Frontal cortex (tissue), 4 donors: Measurements from ENCODE around the gene MAP2K1. TPM values are rescaled to one million over a fixed set of nuclear protein-coding genes. Genes with fewer than 3 reads are reported as not detected.
"Not testable (repeated sequence)": the region's sequence is repeated elsewhere in the genome, so short reads cannot be mapped to it uniquely, and the experiment has no call there.

ENCODE experiments used
- DNase-seq, 2 donors: peaks; one replicate each; pipeline ENCODE4 v3.0.0; 2012; ENCODE audit warnings: low spot score in 2 of 2
- FAIRE-seq: peaks from 2 replicates; lab custom pipeline; 2012; peaks lifted over from hg19 to GRCh38; lab: Jason Lieb, UNC
- total RNA-seq: library from RNA; depleted of rRNA; stranded (reverse); fragments of >200 nt; gene quantifications from one replicate; pipeline ENCODE4 v1.2.3, GENCODE V29; 2014
- donor health status: control.
- donor health status: control.
- donor health status: control.

Gene MAP2K1
- total RNA-seq, 1 donor from 2014 or later: 31.0 TPM

DNA sequence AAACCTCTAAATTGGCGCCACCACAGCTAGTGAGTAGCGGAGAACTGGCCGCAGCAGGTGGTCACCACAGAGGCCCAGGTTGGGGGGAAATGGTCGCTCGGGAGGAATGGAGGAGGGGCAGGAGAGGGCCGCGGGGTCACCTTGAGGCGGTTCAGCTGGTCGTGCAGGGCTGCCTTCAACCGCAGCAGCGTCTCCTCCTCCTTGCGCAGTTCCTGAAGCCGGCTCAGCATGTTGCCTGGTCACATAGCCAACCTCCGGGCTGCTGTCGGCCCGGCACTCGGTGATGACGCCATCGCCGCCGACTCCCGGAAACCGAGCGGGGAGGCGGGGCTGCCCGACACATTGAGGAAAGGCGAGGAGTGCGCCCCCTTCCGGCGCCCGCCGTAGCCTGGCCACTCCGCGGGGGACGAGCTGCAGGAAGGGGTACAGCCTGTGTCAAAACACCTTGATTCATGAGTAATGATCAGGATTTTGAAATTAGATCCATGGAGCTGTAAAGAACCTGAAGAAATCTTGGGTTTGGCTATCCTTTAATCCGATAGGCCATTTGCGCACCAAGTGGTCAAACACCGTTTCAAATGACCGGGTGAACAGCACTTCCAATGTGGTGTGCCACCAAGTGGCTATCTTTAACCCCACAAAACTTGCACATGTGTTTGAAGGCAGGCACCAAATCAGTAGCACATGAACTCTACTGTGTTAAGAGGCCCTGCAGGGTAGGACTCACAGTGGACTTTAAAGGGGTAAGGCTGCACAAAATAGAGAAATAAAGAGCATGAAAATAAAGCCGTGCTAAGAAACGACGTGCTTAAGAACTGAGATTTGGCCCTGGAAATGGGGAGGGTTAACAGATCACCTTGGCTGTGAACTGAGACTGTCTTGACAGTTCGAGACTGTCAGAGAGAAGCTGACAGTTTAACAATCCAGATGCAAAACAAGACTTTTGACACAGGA, 111.1 kb downstream of the MAP2K1 start, which contains the start of gene SNAPC5:
Gene SNAPC5, minus strand, starts transcription at position 261 of the 954 bp plus-strand sequence. Its CDS starts 31 bp downstream, at position 230.
- no peak for FAIRE-seq
- DNase-seq: peak; percentile 74 to 89

- FAIRE-seq (no peak), DNase-seq (no peak)
Observed at GRCh38 chr15:66498501-66499386, 112.0 kb downstream of the MAP2K1 start.

DNA sequence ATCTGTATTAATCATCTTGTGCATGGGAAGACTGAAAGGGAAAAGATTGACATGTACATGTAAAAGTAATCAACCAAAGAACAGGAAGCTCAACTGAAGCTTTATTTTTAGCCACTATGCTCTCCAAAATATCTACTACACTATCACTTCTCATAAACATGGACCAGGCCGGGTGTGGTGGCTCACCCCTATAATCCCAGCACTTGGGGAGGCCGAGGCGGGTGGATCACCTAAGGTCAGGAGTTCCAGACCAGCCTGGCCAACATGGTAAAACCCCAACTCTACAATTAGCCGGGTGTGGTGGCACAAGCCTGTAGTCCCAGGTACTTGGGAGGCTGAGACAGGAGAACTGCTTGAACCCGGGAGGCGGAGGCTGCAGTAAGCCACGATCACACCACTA, 113.6 kb downstream of the MAP2K1 start:
- FAIRE-seq, DNase-seq: not testable (repeated sequence)

- FAIRE-seq (no peak), DNase-seq (no peak)
Observed at GRCh38 chr15:66502491-66502890, 115.8 kb downstream of the MAP2K1 start.

DNA sequence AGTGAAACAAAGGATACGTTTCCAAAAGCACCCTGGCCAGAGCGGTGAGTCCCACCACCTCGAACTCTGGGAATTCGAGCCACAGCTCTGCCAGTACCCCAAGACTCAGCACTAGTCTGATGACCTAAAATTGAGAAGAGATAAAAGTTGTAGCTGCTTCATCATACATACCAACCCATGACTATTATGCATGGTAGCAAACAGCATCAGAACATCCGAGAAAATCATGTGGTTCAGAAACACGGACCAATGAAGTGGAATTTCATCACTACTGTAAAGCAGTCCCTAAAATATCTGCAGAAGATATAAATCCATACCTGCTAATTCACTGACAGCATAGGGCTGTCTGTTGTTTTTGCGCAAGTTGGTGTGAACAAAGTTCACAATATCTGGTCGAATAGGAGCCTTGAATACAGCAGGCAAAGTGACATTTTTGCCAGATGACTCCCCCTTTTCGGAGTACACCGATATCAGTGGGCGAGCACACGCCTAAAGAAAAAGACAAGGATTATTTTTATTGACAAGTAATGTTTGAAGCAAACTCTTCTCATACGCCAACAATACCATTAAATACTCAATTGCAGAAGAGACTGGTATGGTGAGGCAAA, 116.4 kb downstream of the MAP2K1 start:
- FAIRE-seq, DNase-seq: not testable (repeated sequence)

DNA sequence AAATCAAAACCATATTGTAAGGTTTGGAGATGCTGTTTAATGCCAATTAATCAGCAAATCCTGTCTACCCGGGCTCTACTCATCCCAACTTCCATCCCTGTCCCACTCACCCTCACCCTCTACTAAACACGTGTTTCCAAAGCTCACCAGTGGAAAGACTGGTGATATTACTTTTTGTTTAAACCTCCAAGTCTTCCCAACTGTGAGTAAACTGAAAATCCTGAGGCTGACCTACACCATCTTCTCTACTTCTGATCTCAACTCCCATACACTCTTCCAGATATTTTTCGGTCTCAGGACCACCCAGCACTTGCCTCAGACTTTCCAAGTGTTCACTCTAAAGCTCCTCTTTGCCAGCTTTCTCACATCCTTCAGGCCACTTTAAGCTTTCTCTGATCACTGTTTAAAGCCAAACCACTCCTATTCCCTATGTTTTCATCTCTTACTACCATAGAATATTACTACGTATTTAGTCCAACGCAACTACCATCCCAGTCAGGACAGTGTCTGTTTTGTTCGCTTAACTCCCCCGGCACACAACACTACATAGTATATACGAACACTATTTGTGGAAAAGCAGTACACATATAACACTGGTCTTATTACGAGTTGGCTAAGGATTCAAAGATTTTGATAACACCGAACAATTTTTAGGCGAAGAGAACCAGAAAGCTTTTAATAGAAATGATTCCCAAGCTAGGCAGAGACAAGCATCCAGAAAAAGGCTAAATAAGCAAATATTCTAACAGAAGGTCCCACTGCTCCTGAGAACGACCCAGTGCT, 117.3 kb downstream of the MAP2K1 start:
- no peak for FAIRE-seq
- no peak for DNase-seq

DNA sequence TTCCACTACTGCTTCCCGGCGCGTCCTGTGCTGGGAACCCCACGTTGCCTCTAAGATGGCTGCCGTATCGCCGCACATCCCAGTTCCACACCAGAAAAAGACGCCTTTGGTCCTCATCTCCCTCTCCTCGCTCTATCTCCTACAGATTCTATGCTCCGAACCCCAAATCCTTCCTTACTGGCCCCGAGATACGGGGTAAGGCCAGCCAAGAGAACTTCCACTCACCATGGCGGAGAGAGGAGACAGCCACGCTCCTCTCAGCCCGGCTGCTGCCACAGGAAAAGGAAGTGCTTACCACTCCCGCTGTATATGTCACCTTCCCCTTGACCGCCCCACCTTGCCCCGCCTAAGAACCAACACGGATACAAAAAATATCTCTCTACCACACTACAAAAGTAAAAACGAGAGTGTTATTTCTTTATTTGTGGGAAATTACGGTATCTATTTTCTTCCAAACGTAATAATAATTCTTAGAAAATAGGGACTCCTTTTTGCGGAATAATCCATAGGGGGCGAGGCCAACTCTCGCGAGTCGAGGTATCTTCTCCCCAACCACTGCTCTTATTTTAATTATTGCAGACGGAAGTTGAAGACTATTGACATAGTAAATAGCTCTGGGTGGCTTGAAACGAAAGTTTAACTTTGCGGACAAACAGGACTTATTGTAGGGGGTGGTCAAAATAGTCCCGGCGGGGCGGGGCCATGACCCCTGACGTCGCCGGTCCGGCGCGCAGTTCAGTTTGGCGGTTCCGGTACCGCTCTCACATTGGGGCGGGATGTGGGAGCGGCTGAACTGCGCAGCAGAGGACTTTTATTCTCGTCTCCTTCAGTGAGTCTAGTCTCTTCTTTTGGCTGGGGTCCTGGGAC, 118.1 kb downstream of the MAP2K1 start, which contains the start of the genes RPL4 and ZWILCH:
Gene RPL4, minus strand, starts transcription at position 293 of the 867 bp plus-strand sequence. Its CDS starts 65 bp downstream, at position 228.
Gene ZWILCH, plus strand, starts transcription at position 764 of the 867 bp plus-strand sequence. Its CDS starts 13 bp downstream, at position 777.
- DNase-seq (peak; percentile 60 to 72), FAIRE-seq (no peak)

- DNase-seq: no peak
- no peak for FAIRE-seq
Observed at GRCh38 chr15:66505430-66505811, 118.7 kb downstream of the MAP2K1 start.

DNA sequence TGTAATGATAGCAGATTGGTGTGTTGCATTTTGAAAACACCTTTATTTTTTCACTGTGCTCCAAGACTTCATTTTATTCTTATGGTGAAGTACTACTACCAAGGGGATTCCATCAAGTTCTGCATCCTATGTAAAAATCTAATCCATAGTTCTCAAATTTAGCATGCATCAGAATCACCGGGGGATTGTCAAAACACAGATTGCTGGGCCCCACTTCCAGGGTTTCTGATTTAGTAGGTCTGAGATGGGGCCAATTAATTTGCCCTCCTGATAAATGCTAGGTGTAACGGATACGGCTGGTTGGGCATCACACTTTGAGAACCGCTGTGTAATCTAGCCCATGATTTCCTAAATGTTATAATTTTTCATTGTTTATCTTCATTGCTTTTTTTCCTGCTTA, 119.1 kb downstream of the MAP2K1 start:
- FAIRE-seq (no peak), DNase-seq (no peak)

- no peak for DNase-seq
- no peak for FAIRE-seq
Observed at GRCh38 chr15:66508293-66508883, 121.7 kb downstream of the MAP2K1 start.

DNA sequence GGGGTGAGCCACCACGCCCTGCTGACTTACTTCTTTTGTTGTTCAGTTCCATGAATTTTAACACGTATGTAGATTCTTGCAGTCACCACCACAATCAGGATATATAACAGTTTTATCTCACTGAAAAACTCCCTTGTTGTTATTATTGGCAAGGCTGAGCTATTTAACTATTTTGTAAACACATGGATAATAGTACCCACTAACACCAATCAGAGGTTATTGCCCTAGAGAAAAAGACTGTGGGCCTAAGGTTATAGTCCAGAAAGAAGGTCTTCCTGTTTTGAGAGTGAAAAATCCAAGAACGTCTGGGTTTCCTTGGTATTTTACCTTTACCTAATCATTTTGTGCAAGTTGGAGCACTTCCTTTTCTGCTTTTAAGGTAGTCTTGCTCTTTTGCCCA, 127.9 kb downstream of the MAP2K1 start:
- no peak for FAIRE-seq

DNA sequence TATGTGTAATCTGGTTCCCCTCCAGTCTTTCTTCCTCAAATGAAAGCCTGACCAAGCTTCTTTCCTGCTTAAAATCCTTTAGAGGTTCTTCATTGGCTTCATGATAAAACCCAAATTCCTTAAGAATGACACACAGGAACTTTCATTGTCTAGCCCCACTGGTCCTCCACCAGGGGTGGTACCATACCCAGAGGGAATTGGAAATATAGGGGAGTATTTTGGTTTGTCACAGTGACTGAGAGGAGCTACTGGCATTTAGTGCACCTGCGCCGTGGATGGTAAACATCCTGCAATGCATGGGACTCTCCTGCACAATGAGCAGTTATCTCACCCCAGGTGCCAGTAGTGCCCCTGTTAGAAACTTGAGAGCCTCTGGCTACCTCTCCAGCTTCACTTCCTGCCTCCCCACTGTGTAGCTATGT, 129.2 kb downstream of the MAP2K1 start:
- FAIRE-seq (no peak), DNase-seq (no peak)

More for the DNA sequence above, 127.9 kb downstream of the MAP2K1 start:
- DNase-seq: no peak

- no peak for DNase-seq
- no peak for FAIRE-seq
Observed at GRCh38 chr15:66523926-66524325, 137.2 kb downstream of the MAP2K1 start.

- no peak for DNase-seq
- no peak for FAIRE-seq
Observed at GRCh38 chr15:66524838-66525237, 138.1 kb downstream of the MAP2K1 start.

GRCh38 chr15:66535056-66535455, 148.3 kb downstream of the MAP2K1 start:
- FAIRE-seq (no peak), DNase-seq (no peak)
